Spinal cord (tissue), 10 donors: Measurements from ENCODE around the gene SDC1. TPM values are rescaled to one million over a fixed set of nuclear protein-coding genes. Genes with fewer than 3 reads are reported as not detected.

ENCODE experiments used
- DNase-seq, 6 donors: peaks; one replicate each; pipeline versions ENCODE4 v3.0.0 to v3.0.0-alpha.2; 2013 to 2015; ENCODE audit warnings: low spot score in 6 of 6, low read depth in 4 of 6
- H3K27ac ChIP-seq: one replicate; pipeline ENCODE4 v1.5.1; 2013; ENCODE audit warnings: low read depth, low read length, control low read depth
- H3K27me3 ChIP-seq: one replicate; pipeline ENCODE4 v1.6.1; 2013; ENCODE audit warnings: low read length; ENCODE audit not compliant: control insufficient read depth, insufficient read depth
- H3K36me3 ChIP-seq: one replicate; pipeline ENCODE4 v1.6.1; 2013; ENCODE audit warnings: low read length; ENCODE audit not compliant: control insufficient read depth, insufficient read depth
- H3K4me1 ChIP-seq: one replicate; pipeline ENCODE4 v1.6.1; 2013; ENCODE audit warnings: low read length; ENCODE audit not compliant: control insufficient read depth, insufficient read depth
- H3K4me3 ChIP-seq: one replicate; pipeline ENCODE4 v1.5.1; 2013; ENCODE audit warnings: low read depth, low read length, control low read depth
- H3K9me3 ChIP-seq: one replicate; pipeline ENCODE4 v1.6.1; 2013; ENCODE audit warnings: low read length; ENCODE audit not compliant: control insufficient read depth, insufficient read depth
- WGBS: methylation state at CpG from one replicate; pipeline ENCODE4 v1.1.5; 2013; ENCODE audit warnings: missing lambda C conversion rate; ENCODE audit not compliant: insufficient coverage; 5-methylcytosine and 5-hydroxymethylcytosine counted together
- polyA plus RNA-seq, 2 donors: library from polyadenylated mRNA; unstranded; fragments of 120-200 nt; gene quantifications; one replicate each; pipeline ENCODE4 v1.2.1, GENCODE V29; 2013; ENCODE audit not compliant: insufficient read length in 2 of 2
- total RNA-seq, 2 donors: library from RNA; depleted of rRNA in 1 of 2; stranded (reverse); fragments of 120-200 nt in 1 of 2; fragments of >200 nt in 1 of 2; gene quantifications; one replicate each; pipeline versions ENCODE4 v1.2.3 to v1.2.4, GENCODE V29; 2013 to 2014
- donor health status: healthy.

The SDC1 gene
- total and polyA plus RNA-seq, 4 donors = 4.7 to 21.0 (median 9.3) TPM

- no peak overlapping the region for H3K27ac ChIP-seq
- no peak for DNase-seq
- no peaks in the 10 kb centered on the region for H3K9me3 ChIP-seq
- H3K4me3 ChIP-seq = no peak overlapping the region
- H3K4me1 ChIP-seq = no peaks in the 10 kb centered on the region
- WGBS = 93% methylated on average over 10 of the region's 17 CpGs
- no peaks in the 10 kb centered on the region for H3K36me3 ChIP-seq
- no peaks in the 10 kb centered on the region for H3K27me3 ChIP-seq
These were observed 44.0 kb downstream of the SDC1 start for GRCh38 chr2:20180676-20181648.

DNA sequence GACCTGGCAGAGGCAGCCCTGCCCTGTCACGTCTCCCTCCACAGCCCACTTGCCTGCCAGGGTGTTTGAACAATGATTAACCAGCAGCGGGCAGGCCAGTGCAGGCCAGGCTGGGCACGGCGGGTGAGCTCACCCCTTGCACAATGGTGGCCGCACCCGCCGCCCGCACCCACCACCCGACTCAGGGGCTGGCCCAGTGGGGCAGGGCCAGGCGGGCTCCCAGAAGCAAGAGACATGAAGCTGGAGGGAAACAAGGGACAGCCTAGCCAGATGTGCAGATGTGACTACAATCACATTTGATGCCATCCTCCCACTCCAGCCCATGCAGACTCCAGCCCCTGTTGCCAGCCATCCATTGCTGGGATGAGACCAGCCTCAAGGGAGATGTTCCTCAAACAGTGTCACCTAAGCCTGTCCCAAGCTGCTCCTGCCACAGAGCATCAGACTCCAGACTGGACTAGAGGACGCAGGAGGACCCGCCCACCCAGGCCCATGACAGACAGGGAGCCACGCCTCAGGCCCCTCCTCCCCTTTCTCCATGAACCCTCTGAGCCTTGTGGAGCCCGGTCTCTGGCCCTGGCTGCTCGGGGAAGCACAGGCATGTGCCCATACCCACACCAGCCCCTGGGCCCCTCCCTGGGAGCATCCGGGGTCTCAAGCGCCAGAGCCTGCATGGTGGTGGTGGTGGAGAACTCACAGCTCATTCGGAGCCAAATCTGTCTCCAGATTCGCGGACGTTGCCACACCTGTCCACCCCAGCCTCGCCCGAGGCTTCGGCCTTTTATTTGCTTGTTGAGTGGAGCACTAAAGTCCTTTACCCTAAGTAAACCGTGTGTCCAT, 45.0 kb downstream of the SDC1 start:
- no peaks in the 10 kb centered on the region for H3K27me3 ChIP-seq
- no peak for DNase-seq
- H3K4me1 ChIP-seq = no peaks in the 10 kb centered on the region
- H3K27ac ChIP-seq = no peak overlapping the region
- no peaks in the 10 kb centered on the region for H3K9me3 ChIP-seq
- no peak overlapping the region for H3K4me3 ChIP-seq
- no peaks in the 10 kb centered on the region for H3K36me3 ChIP-seq
- 82% methylated on average over 22 of the region's 25 CpGs for WGBS

DNA sequence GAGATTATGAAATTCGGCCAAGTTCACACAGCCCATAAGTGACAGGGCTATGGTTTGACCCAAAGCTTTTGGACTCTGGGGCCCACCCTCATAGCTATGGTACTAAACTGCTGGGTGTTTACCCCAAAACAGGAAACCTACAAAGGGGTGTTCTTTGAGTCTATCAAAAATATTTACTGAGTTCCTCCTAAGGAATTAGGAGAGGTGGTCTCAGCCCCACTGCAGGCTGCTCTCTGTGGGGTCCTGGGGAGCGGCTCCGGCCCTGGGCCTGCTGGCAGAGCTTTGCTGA, 45.5 kb downstream of the SDC1 start:
- Histone ChIP-seq H3K4me1 (no peaks in the 10 kb centered on the region), H3K27me3 (no peaks in the 10 kb centered on the region), H3K27ac (no peak overlapping the region), H3K4me3 (no peak overlapping the region), H3K36me3 (no peaks in the 10 kb centered on the region), H3K9me3 (no peaks in the 10 kb centered on the region)
- 78% methylated on average over 2 of the region's 3 CpGs for WGBS
- no peak for DNase-seq

DNA sequence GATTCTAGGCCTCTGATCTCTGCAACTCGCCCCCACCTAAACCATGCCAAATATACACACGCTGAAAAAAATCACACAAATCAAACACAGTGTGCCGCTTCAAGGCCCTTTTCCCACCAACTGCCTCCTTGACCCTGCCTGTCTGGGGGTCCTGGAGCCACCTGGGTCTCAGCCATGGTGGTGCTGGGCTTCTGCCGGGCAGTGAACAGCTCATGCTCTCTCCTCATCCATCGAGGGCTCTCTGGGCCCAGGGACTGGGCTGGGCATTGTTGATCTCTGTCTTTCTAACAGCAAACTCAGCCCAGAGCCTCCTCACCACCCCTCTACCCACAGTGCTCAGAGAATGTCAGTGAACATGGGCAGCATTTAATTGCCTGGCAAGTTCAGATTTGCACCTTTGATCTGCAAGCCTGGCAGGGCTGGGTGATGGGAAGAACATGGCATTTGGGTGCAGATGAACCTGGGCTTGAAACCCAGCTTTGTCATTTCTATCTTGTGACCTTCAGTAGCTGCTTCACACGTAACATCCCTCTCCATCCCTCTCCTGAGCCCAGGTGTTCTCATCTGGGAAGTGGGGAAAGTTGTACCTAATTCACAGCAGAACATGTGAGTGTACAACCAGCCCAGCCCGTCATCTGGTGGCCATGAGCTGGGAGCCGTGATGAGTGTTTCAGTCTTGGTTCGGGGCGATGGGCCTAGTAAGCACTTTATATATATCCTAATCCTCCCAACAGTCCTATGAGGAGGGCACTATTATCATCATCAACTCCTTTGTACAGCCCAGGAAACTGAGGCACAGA, 46.1 kb downstream of the SDC1 start:
- Histone ChIP-seq H3K4me3 (no peak overlapping the region), H3K27ac (no peak overlapping the region), H3K36me3 (no peaks in the 10 kb centered on the region), H3K9me3 (no peaks in the 10 kb centered on the region), H3K4me1 (no peaks in the 10 kb centered on the region), H3K27me3 (no peaks in the 10 kb centered on the region)
- WGBS = 89% methylated on average over 9 of the region's 10 CpGs
- DNase-seq = no peak

GRCh38 chr2:20178249-20178607, 46.7 kb downstream of the SDC1 start:
- DNase-seq = no peak
- no peaks in the 10 kb centered on the region for H3K36me3 ChIP-seq
- H3K27ac ChIP-seq = no peak overlapping the region
- H3K27me3 ChIP-seq = no peaks in the 10 kb centered on the region
- H3K9me3 ChIP-seq = no peaks in the 10 kb centered on the region
- H3K4me1 ChIP-seq = no peaks in the 10 kb centered on the region
- H3K4me3 ChIP-seq = no peak overlapping the region
- WGBS = 95% methylated on average over 14 of the region's 14 CpGs

DNA sequence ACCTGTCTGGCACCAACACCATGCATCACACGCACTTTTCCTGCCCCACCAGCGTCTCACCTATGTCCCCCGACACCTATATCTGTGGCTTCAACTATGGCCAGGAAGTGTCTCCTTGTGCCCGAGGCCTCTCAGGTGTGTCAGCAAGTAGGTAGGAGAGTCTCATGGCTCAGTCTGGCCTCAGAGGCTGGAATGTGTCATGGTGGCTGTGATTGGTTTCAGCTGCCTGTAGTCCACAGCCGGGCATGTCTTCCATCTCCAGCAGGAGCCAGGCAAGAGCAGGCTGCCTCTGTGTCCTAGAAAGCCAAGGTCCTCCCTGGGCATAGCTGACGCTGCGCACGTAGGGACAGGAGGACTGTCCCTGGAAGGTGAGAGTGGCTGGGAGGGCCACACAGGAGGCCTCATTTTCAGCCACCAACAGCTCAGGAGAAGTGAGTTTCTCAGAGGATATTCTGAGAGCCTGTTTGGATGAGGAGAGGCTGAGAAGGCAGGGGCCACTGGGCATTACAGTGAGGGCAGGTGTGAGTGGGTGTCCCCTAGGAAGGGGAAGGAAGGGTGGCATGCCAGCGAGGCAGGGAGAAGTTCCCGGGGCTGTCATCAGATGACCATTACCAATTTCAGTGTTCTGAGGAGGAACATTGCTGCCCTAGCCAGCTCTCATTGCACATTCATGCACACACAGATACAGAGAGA, 47.2 kb downstream of the SDC1 start:
- no peaks in the 10 kb centered on the region for H3K27me3 ChIP-seq
- no peak overlapping the region for H3K4me3 ChIP-seq
- no peak for DNase-seq
- H3K4me1 ChIP-seq = no peaks in the 10 kb centered on the region
- no peaks in the 10 kb centered on the region for H3K9me3 ChIP-seq
- H3K27ac ChIP-seq = no peak overlapping the region
- 89% methylated on average over 6 of the region's 10 CpGs for WGBS
- H3K36me3 ChIP-seq = no peaks in the 10 kb centered on the region

- Histone ChIP-seq H3K4me1 (no peaks in the 10 kb centered on the region), H3K27me3 (no peaks in the 10 kb centered on the region), H3K36me3 (no peaks in the 10 kb centered on the region), H3K9me3 (no peaks in the 10 kb centered on the region), H3K27ac (no peak overlapping the region), H3K4me3 (no peak overlapping the region)
- no peak for DNase-seq
- 93% methylated on average over 4 of the region's 5 CpGs for WGBS
These were observed 48.2 kb downstream of the SDC1 start for GRCh38 chr2:20176760-20177159.

DNA sequence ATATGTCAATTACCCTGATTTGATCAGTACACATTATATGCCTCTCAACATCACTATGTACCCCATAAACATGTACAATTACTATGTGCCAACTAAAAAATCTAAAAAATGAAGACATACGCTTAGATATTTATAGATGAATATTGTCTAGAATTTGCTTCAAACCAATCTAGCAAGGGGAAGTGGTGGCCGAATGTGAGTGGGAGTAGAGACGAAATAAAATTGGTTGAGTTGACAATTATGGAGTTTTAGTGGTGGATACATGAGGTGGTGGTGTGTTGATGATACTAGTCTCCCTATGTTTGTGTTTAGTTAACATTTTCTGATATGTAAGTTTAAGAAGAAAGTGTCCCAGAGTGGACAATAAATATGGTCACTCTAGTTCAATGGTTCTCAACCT, 49.0 kb downstream of the SDC1 start:
- 97% methylated on average over 2 of the region's 3 CpGs for WGBS
- Histone ChIP-seq H3K27me3 (no peaks in the 10 kb centered on the region), H3K9me3 (no peaks in the 10 kb centered on the region), H3K27ac (no peak overlapping the region), H3K4me3 (no peak overlapping the region), H3K36me3 (no peaks in the 10 kb centered on the region), H3K4me1 (no peaks in the 10 kb centered on the region)
- no peak for DNase-seq

GRCh38 chr2:20175267-20175666, 49.7 kb downstream of the SDC1 start:
- no peak for DNase-seq
- Histone ChIP-seq H3K4me1 (no peaks in the 10 kb centered on the region), H3K27me3 (no peaks in the 10 kb centered on the region), H3K36me3 (no peaks in the 10 kb centered on the region), H3K27ac (no peak overlapping the region), H3K4me3 (no peak overlapping the region), H3K9me3 (no peaks in the 10 kb centered on the region)
- WGBS = 91% methylated on average over 8 of the region's 8 CpGs
